HG03342 (cell line): ENCODE data around the gene NGEF.
"Not testable (repeated sequence)": the region's sequence is repeated elsewhere in the genome, so short reads cannot be mapped to it uniquely, and the experiment has no call there.

Experiments used
- ATAC-seq: cut with Tn5 transposase; IDR thresholded peaks from one replicate; pipeline ENCODE4 v1.9.1; 2021; ENCODE audit warnings: mild to moderate bottlenecking, moderate library complexity; ENCODE audit not compliant: unreplicated experiment

NGEF gene

DNA sequence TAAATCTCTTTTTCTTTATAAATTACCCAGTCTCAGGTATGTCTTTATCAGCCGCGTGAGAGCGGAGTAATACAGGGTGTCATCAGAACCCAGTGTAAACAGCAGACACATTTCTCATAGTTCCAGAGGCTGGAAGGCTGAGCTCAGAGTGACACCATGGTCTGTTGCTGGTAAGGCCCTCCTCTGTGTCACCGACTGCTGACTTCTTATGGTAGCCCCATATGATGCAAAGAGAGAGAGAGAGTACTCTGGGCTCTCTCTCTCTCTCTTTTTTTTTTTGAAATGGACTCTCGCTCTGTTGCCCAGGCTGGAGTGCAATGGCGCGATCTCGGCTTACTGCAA lies 83.0 kb downstream of the NGEF start:
- ATAC-seq: no peak

DNA sequence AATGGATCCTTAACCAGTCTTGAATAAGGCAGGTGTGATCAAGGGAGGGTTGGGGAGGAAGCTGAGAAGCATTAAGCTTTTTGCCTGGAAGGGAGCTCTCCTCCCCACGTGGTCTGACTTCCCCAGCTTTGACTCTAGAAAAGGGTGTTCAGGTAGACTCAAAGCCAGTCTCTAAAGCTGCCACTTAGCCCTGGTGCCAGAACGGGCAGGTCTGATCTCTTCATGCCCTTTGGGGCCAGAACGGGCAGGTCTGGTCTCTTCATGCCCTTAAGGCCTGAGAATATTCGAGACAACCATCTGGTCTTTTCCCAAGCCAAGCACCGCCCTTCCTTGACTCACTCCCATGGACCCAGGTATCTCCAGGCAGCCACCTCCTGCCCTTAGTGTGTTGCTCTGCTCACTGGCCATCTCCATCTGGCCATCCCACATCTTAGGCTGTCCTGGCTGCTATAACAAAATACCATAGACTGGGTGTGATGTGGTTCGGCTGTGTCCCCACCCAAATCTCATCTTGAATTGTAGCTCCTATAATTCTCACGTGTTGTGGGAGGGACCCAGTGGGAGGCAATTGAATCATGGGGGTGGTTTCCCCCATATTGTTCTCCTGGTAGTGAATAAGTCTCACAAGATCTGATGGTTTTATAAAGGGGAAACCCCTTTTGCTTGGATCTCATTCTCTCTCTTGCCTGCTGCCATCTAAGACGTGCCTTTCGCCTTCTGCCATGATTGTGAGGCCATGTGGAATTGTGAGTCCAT lies 83.6 kb downstream of the NGEF start:
- no peak for ATAC-seq

DNA sequence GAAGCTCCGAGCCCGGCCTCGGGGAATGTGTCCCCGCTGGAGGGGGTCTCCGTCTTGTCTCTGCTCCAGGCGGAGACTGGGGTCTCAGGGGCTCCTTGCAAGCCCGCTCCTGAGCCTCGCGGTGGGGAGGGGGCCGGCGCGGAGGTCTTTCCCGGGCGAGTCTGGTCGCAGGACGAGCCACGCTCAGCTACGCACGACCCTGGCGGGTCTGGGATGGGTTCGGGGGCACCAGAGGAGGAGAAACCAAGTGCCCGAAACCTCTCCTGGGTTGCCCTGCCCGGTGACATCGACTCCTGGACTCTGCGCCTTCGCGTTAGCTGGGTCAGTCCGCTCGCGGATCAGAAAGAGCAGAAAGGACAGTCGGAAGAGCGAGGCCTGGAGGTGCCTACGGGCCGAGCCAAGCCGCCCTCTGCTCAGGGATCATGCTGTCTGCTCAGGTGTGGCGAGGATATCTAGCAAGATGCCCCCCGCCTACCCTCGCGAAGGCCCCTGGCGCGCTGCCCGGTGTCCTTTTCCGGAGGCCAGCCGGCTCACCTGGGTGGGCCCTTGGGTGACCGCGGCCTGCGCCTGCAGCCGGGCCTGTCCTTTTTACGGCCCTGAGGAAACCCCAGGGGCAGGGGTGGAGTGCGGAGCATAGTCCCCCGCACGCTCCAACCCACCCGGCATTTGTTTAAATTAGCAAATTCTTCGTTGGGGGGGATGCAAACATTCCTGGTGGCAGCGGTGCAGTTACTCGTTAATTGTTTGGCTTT lies 84.3 kb downstream of the NGEF start:
- no peak for ATAC-seq

DNA sequence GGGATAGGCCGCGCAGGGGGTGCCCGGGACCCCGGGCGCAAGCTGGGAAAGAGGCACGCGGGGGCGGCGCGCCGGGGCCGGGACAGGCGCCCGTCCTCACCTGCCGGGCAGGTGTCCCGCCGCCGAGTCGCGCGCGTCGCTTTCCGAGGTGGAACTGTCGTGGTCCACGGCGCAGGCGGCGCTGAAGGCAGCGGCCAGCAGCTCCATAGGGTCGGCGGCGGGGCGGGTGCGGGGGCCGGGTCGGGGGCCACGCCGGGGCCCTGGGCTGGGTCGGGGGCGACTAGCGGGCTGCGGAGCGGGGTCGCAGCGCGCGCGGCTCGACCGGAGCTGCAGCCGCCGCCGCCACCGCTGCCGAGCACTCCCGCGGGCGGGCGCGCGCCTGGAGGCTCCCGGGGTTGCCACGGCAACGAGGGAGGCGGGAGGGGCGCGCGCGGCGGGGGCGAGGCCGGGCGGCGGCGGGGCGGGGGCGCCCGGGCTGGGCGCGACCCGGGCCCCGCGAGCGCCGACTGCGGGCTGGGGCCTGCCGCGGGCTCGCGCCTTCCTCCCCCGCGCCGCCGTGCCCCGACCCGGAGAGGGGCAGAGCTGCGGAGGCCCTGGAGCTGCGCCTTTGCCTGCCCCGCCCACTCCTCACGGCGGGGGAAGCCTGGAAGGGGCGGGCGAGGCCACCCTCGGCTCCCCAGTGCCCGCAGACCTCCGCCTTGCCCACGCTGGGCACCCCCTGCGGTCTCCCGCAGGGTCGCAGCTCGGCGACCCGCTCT lies 85.1 kb downstream of the NGEF start:
- ATAC-seq: no peak

DNA sequence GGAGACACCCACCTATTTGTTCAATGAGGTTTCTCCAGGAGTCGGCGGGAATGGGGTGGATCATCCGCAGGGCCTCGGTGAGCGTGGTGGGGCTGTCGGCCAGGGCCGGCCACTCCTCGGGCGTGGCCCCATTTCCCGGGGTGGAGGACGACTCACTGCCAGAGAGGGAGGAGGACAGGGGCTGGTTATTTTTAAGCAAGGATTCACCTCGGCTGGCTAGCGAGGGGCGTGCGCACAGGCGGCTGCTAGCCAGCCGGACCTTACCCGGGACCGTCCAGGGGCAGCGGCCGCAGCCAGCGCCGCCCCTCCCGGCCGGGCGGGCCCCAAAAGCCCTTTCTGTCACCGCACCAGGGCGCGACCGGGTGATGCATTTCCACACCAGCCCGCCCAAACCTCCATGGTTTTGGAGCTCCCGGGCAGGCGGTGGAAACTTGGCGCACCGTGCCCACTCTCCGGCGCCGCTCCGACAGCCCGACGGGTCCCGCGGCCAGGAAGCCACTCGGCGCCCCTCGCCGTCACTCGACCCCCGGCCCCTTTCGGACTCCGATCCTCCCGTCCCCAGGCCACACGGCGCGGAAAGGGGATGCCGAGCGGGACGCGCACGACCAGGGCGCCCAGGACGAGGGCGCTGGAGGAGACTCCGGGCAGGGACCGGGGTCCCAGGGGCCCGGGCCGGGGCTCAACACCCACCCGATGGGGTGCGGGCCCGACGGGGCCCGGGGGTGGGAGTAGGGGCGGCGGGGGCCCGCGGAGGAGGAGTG lies 85.8 kb downstream of the NGEF start:
- no peak for ATAC-seq

DNA sequence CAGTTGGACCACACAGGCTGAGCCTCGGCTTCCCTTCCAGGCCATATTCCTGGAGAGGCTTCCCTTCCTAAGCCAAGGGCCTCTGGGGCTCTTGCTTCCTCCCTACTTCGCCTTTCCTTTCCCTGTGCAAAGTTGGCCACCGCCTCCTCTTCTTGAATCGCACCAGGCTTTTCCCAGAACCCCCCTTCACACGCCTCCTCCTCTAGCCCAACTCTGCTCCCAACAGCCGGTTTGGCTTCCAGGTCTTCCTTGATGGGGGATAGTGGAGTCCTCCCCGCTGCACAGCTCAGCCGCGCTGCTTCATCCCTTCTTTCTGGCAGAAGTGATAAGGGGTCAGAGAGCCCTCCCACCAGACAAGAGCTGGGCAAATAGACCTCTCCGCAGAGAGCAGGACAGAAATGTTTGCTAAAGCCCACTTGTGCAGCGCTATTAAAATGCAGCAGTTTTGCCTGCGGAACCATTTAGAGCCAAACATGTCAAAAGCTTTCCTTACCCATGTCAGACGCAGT lies 86.6 kb downstream of the NGEF start:
- ATAC-seq: no peak

DNA sequence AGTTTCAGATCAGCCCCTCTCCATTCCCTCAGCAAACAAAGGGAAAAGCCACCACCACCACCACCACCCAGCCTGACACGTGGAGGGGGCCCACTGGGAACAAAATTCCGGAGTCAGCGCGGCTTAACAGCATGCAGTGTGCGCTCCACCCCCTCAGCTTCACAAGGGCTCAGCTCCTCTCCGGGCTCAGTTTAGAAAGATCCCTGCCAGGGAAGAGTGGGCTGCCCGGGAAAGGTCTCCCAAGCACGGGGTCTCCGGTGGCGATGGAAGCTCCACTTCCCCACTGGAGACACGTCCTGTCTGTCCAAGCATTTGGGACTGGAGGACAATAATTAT lies 87.3 kb downstream of the NGEF start:
- ATAC-seq: no peak

DNA sequence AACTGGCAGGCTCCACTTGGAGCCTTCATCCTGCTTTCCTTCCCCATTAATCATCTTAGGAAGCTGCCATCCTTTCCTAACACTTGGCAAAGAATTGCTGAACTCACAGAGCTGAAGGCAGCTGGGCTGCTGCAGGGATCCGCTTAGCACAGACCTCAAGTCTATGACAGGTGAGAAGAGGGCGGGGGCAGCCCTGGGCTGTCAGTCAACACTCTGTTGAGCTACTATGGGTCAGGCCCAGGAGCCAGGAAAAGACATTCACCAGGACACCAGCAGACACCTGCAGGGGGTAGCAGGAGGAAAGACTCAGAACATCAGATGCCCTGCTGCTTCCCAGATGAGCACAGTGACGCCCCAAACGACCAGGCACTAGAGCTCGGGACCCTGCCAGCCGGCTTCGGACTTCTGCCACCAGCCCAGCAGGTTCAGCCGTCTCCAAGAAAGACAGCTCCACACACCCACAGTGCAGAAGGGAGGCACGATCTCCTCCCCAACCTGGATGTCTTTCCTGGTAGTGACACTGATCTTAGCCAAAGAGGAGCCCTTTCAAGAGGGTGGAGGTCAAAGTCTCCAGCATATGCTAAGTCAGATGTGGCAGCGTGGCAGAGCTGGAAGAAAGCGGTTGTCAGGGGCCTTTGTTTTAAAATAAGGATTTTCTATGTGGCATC lies 87.8 kb downstream of the NGEF start:
- no peak for ATAC-seq

DNA sequence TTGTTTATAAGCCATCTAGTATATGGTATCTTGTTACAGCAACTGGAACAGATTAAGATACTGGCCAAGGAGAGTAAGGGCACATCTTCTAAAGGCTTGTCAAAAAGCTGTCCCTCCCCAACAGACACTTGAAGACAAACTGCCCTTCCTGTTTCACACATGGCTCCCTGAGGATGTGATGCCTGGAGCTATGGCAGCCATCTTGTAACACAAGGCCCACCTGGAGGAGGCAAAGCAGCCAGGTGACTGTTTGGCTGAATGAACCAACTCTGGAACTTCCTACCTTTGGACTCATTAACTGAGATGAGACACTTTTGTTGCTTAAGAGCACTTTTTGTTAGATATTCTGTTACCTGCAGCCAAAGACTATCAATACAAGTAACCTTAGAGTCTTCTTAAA lies 88.6 kb downstream of the NGEF start:
- no peak for ATAC-seq

DNA sequence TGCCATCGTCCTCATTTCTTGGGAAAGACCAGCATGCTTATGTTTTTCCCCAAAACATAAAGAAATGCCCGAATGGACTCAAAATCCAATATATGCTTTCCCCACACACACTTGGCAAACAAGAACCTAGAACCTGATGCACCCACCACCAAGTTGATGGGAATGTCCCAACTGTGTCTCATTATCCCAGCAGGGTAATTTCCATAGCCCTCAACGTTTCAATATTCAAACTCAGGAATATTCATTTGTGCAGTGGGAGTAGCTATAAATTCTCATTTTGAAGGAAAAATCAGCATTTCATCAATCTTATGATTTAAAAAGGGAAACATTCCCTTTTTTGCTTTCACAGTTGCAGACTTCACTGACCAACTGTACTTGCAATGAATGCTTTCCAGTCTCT lies 92.3 kb downstream of the NGEF start:
- ATAC-seq: no peak

DNA sequence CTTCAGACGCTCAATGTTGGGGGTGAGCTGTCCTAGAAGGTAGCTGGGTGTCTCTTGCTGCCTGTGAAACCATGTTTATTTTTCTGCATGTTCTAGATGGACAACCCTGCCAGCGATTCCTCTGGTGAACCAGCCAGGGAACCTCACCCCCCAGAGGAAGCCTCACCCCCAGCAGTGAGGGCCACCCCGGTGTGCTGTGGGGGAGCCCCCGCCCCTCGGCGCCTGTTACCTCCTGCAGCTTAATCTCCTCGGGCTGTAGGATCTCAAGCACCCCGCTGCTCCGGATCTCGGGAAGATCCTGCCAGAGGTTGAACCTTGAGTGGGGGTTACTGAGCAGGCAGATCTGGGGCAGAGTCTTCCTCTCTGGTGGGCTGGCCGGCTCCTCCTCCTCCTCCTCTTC lies 93.0 kb downstream of the NGEF start:
- ATAC-seq: no peak

DNA sequence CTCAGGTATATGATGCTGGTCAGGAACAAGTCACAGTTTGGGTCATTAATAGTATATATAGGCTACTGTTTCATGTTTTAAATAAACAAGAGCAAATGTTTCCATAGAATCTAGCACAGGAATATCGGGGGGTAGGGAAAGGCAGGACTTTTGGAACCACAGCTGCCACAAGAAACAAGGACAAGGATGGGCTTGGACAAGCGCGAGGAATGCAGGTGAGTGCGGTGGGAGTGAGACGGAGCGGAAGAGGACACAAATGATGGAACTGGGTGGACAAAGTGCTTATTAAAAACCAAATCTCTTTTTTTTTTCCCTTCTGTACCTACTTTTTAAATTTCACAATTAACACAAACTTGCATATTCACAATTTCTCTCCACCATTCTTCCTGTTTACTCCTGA lies 93.9 kb downstream of the NGEF start:
- ATAC-seq: no peak

DNA sequence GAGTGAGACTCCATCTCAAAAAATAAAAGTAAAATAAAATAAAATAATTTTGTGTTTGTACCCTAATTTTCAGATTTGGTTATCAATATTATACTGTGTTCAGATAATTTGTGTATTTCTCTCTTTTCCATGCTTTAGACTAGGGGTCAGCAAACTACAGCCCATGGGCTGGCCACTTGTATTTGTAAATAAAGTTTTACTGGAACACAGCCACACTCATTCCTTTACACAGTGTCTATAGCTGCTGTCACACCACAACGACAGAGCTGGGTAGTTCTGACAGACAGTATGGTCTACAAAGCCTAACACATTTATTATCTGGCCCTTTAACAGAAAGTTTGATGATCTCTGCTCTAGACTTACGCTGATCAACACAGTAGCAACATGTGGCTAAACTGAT lies 99.2 kb downstream of the NGEF start:
- ATAC-seq: no peak

DNA sequence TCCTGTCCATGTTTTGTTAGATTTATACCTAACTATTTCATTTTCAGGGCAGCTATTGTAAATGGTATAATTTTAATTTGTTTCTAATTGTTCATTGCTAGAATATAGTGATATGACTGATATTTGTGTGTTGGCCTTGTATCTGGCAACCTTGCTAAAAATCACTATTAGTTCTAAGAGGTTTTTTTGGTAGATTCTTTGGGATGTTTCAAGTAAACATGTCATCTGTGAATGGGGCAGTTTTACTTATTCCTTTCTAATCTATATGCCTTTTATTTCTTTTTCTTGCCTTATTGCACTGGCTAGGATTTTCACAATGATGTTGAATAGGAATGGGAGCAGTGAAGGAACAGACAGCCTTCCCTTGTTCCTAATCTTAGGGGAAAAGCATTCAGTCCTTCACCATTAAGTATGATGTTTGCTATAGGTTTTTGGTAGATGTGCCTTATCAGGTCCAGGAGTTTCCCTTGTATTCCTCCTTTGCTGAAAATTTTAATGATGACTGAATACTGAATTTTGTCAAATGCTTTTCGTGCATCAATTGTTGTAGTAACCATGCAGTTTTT lies 101.3 kb downstream of the NGEF start:
- ATAC-seq: no peak

DNA sequence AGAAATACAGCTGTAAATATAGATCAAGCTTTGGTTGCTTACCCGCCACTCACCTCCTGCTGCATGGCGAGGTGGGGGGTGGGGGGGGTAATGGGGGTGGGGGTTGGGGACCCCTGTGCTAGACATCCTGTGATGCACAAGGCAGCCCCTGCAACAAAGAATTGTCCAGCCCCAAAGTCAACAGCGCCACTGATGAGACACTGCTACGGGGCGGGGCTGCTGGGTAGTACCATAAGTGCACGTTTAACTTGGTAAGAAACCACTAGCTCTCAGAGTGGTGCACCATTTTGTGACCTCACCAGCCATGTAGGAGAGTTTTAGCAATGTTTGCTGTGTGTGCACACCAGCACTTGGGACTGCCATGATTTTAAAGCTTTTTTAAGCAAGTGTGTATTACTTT lies 102.7 kb downstream of the NGEF start:
- no peak for ATAC-seq

DNA sequence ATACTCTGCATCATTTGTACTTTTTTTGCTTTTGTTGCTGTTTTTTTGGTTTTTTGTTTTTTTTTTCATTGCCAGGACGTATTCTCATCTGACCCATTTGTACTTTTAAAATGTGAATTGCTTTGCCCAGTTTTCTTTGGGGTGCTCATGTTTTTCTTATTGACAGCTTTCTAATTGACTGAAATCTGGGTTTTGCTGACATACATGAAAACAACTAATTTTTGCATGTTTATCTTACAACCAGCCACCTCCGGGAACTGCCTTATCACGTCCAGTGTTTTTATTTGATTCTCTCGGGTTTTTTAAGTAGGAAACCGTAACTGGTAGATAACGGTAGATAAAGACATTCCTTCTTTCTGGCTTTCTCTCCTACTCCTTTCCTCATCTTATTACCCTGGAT lies 104.4 kb downstream of the NGEF start:
- no peak for ATAC-seq

DNA sequence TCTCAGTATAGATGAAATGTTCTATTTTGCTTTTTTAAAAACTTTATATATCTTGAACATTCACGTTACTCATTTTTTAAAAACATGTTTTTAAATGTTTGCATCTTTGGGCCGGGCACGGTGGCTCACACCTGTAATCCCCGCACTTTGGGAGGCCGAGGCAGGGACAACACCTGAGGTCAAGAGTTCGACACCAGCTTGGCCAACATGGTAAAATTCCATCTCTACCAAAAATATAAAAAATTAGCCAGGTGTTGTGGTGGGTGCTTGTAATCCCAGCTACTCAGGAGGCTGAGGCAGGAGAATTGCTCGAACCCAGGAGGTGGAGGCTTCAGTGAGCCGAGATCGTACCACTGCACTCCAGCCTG lies 105.4 kb downstream of the NGEF start:
- not testable (repeated sequence) for ATAC-seq

DNA sequence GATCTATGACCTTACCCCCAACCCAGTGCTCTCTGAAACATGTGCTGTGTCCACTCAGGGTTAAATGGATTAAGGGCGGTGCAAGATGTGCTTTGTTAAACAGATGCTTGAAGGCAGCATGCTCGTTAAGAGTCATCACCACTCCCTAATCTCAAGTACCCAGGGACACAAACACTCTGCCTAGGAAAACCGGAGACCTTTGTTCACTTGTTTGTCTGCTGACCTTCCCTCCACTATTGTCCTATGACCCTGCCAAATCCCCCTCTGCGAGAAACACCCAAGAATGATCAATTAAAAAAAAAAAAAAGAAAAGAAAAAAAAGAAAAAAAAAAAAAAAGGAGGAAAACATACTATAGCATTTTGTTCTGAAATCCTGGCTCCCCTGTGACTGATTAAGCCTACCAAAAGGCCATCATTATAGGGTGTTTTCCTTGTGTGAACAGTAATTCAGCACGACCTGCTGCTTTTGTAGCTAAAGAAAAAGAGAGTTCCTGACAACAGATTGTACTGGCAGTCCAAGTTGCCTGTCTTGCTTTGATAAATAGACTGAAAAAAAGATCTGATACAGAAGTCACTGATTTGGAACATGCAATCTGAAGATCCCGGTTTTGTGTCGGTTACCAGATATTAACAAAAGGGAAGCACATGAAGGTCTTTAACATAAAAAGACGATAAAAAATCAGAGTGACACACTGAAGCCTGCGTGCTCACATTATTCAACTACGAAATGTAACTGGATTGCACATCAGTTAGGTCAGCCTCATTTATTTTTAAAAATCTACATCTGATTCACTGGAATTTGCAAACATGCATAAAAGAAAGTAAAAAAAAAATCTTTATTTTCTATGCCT lies 106.0 kb downstream of the NGEF start:
- ATAC-seq: not testable (repeated sequence)

DNA sequence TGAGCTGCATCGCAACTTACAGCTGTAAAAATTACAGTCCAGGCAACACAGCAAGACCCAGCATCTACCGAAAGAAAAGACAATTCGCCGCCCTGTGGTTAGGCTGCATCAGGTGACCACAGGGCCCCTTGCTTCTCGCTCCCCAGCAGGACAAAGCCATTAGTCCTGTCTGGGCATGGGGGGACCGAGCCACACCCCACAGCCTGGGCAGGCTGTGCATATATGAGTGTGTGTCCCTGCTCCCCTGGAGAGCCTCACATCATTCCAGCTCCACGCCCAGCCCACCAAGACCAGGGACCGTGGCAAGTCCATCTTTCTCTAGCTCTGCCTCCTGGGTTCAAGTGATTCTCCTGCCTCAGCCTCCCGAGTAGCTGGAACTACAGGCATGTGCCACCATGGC lies 109.1 kb downstream of the NGEF start:
- no peak for ATAC-seq
